CD4-positive, alpha-beta T cell (primary cell): ENCODE results near the gene KLC1. TPM values are rescaled to one million over a fixed set of nuclear protein-coding genes. Genes with fewer than 3 reads are reported as not detected.

Experiments
- ATAC-seq: fragments of 200-7000 bp; cut with Tn5 transposase; one replicate; pipeline ENCODE4 v1.10.0; 2022; ENCODE audit warnings: mild to moderate bottlenecking; ENCODE audit not compliant: poor library complexity
- CTCF ChIA-PET: fragments of 350-600 bp; sonication (Branson Sonifier 250); formaldehyde crosslinking; loops from one replicate; lab custom pipeline; 2021; ENCODE audit warnings: antibody characterized with exemption, inconsistent platforms; lab: Charles Lee
- POLR2A ChIA-PET: fragments of 350-600 bp; sonication (Branson Sonifier 250); formaldehyde crosslinking; loops from one replicate; lab custom pipeline; 2021; ENCODE audit warnings: antibody characterized with exemption, inconsistent platforms; lab: Charles Lee
- DNase-seq, 14 experiments: peaks; one replicate each; pipeline ENCODE4 v3.0.0-alpha.2; 2013 to 2020; ENCODE audit warnings: mixed read lengths in 2 of 14
- H3K27ac ChIP-seq, 2 donors: one replicate each; pipeline versions ENCODE4 v1.5.1 to v1.7.0; 2013; ENCODE audit warnings: low read length in 2 of 2, low read depth in 1 of 2, mild to moderate bottlenecking in 1 of 2
- H3K27me3 ChIP-seq, 2 experiments: 1 replicate in 1 of 2; 2 replicates in 1 of 2; pipeline versions ENCODE4 v1.6.1 to v1.7.0; 2013; ENCODE audit warnings: low read length in 2 of 2, control low read depth in 1 of 2, mild to moderate bottlenecking in 1 of 2, moderate library complexity in 1 of 2; ENCODE audit not compliant: insufficient read depth in 2 of 2, control insufficient read depth in 1 of 2
- H3K36me3 ChIP-seq: one replicate; pipeline ENCODE4 v1.6.1; 2013; ENCODE audit warnings: low read length, control low read depth; ENCODE audit not compliant: insufficient read depth
- H3K4me1 ChIP-seq: one replicate; pipeline ENCODE4 v1.6.1; 2013; ENCODE audit warnings: low read length, control low read depth; ENCODE audit not compliant: insufficient read depth
- H3K4me3 ChIP-seq: one replicate; pipeline ENCODE4 v1.5.1; 2013; ENCODE audit warnings: mild to moderate bottlenecking, low read length, moderate library complexity
- H3K9me3 ChIP-seq, 2 experiments: 1 replicate in 1 of 2; 2 replicates in 1 of 2; pipeline versions ENCODE4 v1.6.1 to v1.7.0; 2013; ENCODE audit warnings: low read length in 2 of 2, mild to moderate bottlenecking in 2 of 2, control low read depth in 1 of 2, moderate library complexity in 1 of 2; ENCODE audit not compliant: control insufficient read depth in 1 of 2, insufficient read depth in 1 of 2
- H3K27ac Mint-ChIP-seq: one replicate; pipeline ENCODE4 v1.8.0; 2020; ENCODE audit warnings: mixed read lengths
- H3K27me3 Mint-ChIP-seq: one replicate; pipeline ENCODE4 v1.8.0; 2021; ENCODE audit warnings: mixed read lengths
- H3K36me3 Mint-ChIP-seq: one replicate; pipeline ENCODE4 v1.8.0; 2021; ENCODE audit warnings: low read depth, mixed read lengths
- H3K4me1 Mint-ChIP-seq: one replicate; pipeline ENCODE4 v1.8.0; 2021; ENCODE audit warnings: low read depth, mixed read lengths
- H3K4me3 Mint-ChIP-seq: one replicate; pipeline ENCODE4 v1.8.0; 2020; ENCODE audit warnings: mild to moderate bottlenecking, mixed read lengths
- H3K9me3 Mint-ChIP-seq: one replicate; pipeline ENCODE4 v1.8.0; 2020; ENCODE audit warnings: mixed read lengths
- CTCF ChIP-seq: fragments of 200-600 bp; IDR thresholded peaks from one replicate; pipeline ENCODE4 v1.8.0; 2022; ENCODE audit warnings: antibody characterized with exemption, mild to moderate bottlenecking
- intact Hi-C, 2 experiments: fragments of 100-400 bp; cut with DNase I in 1 of 2; cut with micrococcal nuclease in 1 of 2; formaldehyde crosslinking; loops; one replicate each; pipeline versions ENCODE4 v1.15.1 to v1.9.0; 2023 to 2025; cut with DNase I, micrococcal nuclease
- total RNA-seq, 174 experiments: library from RNA in 2 of 174; stranded (reverse) in 2 of 174; gene quantifications; one replicate each; pipeline ENCODE4 v1.2.3 and lab custom pipeline; 2021 to 2026

Gene KLC1
- total RNA-seq, 2 experiments from 2014 or later: 111 to 119 TPM

- ATAC-seq: no peak
- Mint-ChIP-seq H3K27ac (no peak overlapping the region), H3K4me3 (no peak overlapping the region), H3K4me1 (no peaks in the 10 kb centered on the region), H3K9me3 (no peaks in the 10 kb centered on the region), H3K36me3 (peaks cover 46% of the 10 kb centered on the region), H3K27me3 (no peaks in the 10 kb centered on the region)
- no peak for DNase-seq
- no peaks in the 10 kb centered on the region for H3K27me3 ChIP-seq
- POLR2A ChIA-PET: no interaction called here
- H3K4me1 ChIP-seq: no peaks in the 10 kb centered on the region
- no peak for TF ChIP-seq CTCF
- intact Hi-C loops: no loop called here
- H3K27ac ChIP-seq: no peak overlapping the region
- CTCF ChIA-PET: no interaction called here
- H3K9me3 ChIP-seq: no peaks in the 10 kb centered on the region
- no peak overlapping the region for H3K4me3 ChIP-seq
- peaks cover 43% of the 10 kb centered on the region for H3K36me3 ChIP-seq
Observed at GRCh38 chr14:103733651-103734050, 104.6 kb downstream of the KLC1 start.

- POLR2A ChIA-PET: no interaction called here
- intact Hi-C loops: no loop called here
- Mint-ChIP-seq H3K4me1 (no peaks in the 10 kb centered on the region), H3K36me3 (peaks cover 40% of the 10 kb centered on the region), H3K27me3 (no peaks in the 10 kb centered on the region), H3K4me3 (no peak overlapping the region), H3K27ac (no peak overlapping the region), H3K9me3 (no peaks in the 10 kb centered on the region)
- Histone ChIP-seq H3K4me3 (no peak overlapping the region), H3K27ac (no peak overlapping the region), H3K9me3 (no peaks in the 10 kb centered on the region), H3K4me1 (no peaks in the 10 kb centered on the region), H3K27me3 (no peaks in the 10 kb centered on the region), H3K36me3 (peaks cover 40% of the 10 kb centered on the region)
- CTCF ChIA-PET: no interaction called here
- TF ChIP-seq CTCF: no peak
- DNase-seq (no peak), ATAC-seq (no peak)
Observed at GRCh38 chr14:103734081-103734888, 105.3 kb downstream of the KLC1 start.

GRCh38 chr14:103735022-103735421 is 106.0 kb downstream of the KLC1 start:
- Mint-ChIP-seq H3K4me3 (no peak overlapping the region), H3K36me3 (peaks cover 40% of the 10 kb centered on the region), H3K27ac (no peak overlapping the region), H3K4me1 (no peaks in the 10 kb centered on the region), H3K9me3 (no peaks in the 10 kb centered on the region), H3K27me3 (no peaks in the 10 kb centered on the region)
- DNase-seq: no peak
- Histone ChIP-seq H3K4me1 (no peaks in the 10 kb centered on the region), H3K27me3 (no peaks in the 10 kb centered on the region), H3K9me3 (no peaks in the 10 kb centered on the region), H3K27ac (no peak overlapping the region), H3K36me3 (peaks cover 39% of the 10 kb centered on the region), H3K4me3 (no peak overlapping the region)
- ATAC-seq: no peak
- TF ChIP-seq CTCF: no peak
- ChIA-PET POLR2A (no interaction called here), CTCF (no interaction called here)
- intact Hi-C loops: no loop called here
